HepG2 (cell line): ENCODE results near the gene BBOF1. TPM values are rescaled to one million over a fixed set of nuclear protein-coding genes. Genes with fewer than 3 reads are reported as not detected.

Source experiments
- CBFB ChIP-seq: sonication (generic); formaldehyde crosslinking; IDR thresholded peaks from 2 replicates; pipeline ENCODE4 v1.4.0; 2020; ENCODE audit warnings: missing genetic modification reagents
- ESRRA ChIP-seq: sonication (generic); formaldehyde crosslinking; IDR thresholded peaks from 2 replicates; pipeline ENCODE4 v1.5.1; 2020; ENCODE audit warnings: mild to moderate bottlenecking, low read depth, missing genetic modification reagents
- HDAC2 ChIP-seq: sonication (generic); formaldehyde crosslinking; IDR thresholded peaks from 2 replicates; pipeline ENCODE4 v1.4.0; 2020; ENCODE audit warnings: missing genetic modification reagents
- HNF4G ChIP-seq, 2 experiments: sonication (generic) in 1 of 2; formaldehyde crosslinking in 1 of 2; IDR thresholded peaks; 2 replicates each; pipeline versions ENCODE4 v1.4.0 to v1.6.1; 2011 to 2020; ENCODE audit warnings: borderline replicate concordance in 2 of 2, low read depth in 2 of 2, mild to moderate bottlenecking in 2 of 2, low read length in 1 of 2, missing genetic modification reagents in 1 of 2, moderate library complexity in 1 of 2
- HOXA5 ChIP-seq: sonication (generic); formaldehyde crosslinking; IDR thresholded peaks from 2 replicates; pipeline ENCODE4 v1.4.0; 2020; ENCODE audit warnings: missing genetic modification reagents
- PHF8 ChIP-seq: sonication (generic); formaldehyde crosslinking; IDR thresholded peaks from 2 replicates; pipeline ENCODE4 v1.5.0; 2020; ENCODE audit warnings: missing genetic modification reagents
- RBFOX2 ChIP-seq: fragments of 200-400 bp; formaldehyde crosslinking; IDR thresholded peaks from 2 replicates; pipeline ENCODE4 v1.6.1; 2017; ENCODE audit warnings: low read depth, mild to moderate bottlenecking, low read length
- RFXANK ChIP-seq: IDR thresholded peaks from 2 replicates; pipeline ENCODE4 v1.6.1; 2016
- SALL2 ChIP-seq: sonication (generic); formaldehyde crosslinking; IDR thresholded peaks from 2 replicates; pipeline ENCODE4 v1.8.1; 2023; ENCODE audit warnings: mild to moderate bottlenecking, missing genetic modification reagents, inconsistent platforms
- ZNF878 ChIP-seq: sonication (generic); formaldehyde crosslinking; IDR thresholded peaks from 2 replicates; pipeline ENCODE4 v1.8.1; 2023; ENCODE audit warnings: mild to moderate bottlenecking, missing genetic modification reagents, moderate library complexity
- ZNF879 ChIP-seq: sonication (generic); formaldehyde crosslinking; IDR thresholded peaks from 2 replicates; pipeline ENCODE4 v1.8.1; 2023; ENCODE audit warnings: missing genetic modification reagents
- polyA plus RNA-seq, 8 experiments: library from polyadenylated mRNA; depleted of rRNA in 3 of 8; stranded (reverse) in 7 of 8; unstranded in 1 of 8; fragments of >200 nt; fragmentation: Illumina TruSeq in 4 of 8; extraction: Trizol in 4 of 8; gene quantifications; 2 replicates each; pipeline versions ENCODE4 v1.2.1 to v1.2.3, GENCODE V29; 2011 to 2016; ENCODE audit warnings: low read depth in 4 of 8, missing spikeins in 1 of 8, mixed read lengths in 1 of 8; ENCODE audit not compliant: insufficient read depth in 1 of 8
- total RNA-seq, 5 experiments: library from RNA; depleted of rRNA; stranded (reverse); fragments of >200 nt; fragmentation: Illumina TruSeq; extraction: Trizol; gene quantifications; 2 replicates each; pipeline ENCODE4 v1.2.3, GENCODE V29; 2016; ENCODE audit warnings: low read depth in 1 of 5
- TF ChIP-seq, protein P1 (sequence below): sonication (generic); formaldehyde crosslinking; IDR thresholded peaks from 2 replicates; pipeline ENCODE4 v1.5.0; 2020; ENCODE audit warnings: missing genetic modification reagents
- TF ChIP-seq, protein P2 (sequence below): sonication (generic); formaldehyde crosslinking; IDR thresholded peaks from 2 replicates; pipeline ENCODE4 v1.9.0; 2021; ENCODE audit warnings: missing genetic modification reagents, mild to moderate bottlenecking, borderline replicate concordance
- TF ChIP-seq, protein P3 (sequence below): IDR thresholded peaks from 2 replicates; pipeline ENCODE4 v1.6.1; 2016; ENCODE audit warnings: low read depth, missing genetic modification reagents, missing compliant biosample characterization
- TF ChIP-seq, protein P4 (sequence below): sonication (generic); formaldehyde crosslinking; IDR thresholded peaks from 2 replicates; pipeline ENCODE4 v1.5.1; 2020; ENCODE audit warnings: mild to moderate bottlenecking, missing genetic modification reagents, borderline replicate concordance

Gene BBOF1
- total and polyA plus RNA-seq, 2 of the 13 experiments (the other 11 are each of a cell fraction or from before 2014, with no cell fraction given): 1.6 to 2.3 TPM

DNA sequence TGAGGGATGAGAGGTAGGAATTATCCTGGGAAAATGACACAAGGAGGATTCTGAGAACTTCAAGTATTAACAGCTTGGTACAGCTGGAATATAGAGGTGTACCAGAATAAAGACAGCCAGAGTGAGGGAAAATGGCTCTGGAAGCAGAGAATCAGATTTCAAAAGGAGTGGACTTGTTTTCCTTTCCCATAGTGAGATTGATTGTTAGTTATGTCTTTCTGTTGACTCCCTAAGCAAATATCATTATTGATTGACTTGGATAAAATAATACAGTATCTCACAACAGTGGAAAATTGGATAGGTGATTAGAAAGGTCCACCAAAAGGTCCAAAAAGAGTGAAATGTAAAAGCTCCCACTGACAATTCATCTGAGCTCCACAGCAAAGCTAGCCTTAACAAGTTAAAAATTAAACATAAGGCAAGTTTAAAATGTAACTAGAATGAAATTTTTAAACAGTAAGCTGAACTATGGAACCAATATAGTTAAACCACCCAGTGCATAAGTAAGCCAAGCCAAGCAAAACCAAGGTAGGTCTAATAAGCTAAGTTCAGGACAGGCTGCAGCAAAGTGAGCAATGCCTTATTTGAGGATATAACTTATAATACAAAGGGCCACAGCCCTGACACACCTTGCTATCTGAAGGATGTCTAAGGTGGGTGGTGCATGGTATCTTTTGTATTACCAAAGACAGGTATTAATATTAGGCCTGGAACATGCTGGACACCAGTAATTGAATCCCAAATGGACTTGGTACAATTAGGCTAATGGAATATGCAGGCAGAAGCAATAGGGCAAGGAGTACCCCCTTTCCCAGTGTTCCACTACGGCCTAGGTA is 21.8 kb upstream of the BBOF1 start (continued):
- TF ChIP-seq ZNF878 (0 out of 2 replicates have a peak, but pooled peaks have one; percentile 21), PHF8 (no peak), ESRRA (CRISPR knock-in tag) (no peak), CBFB (CRISPR knock-in tag) (no peak), HDAC2 (CRISPR knock-in tag) (0 out of 2 replicates have a peak, but pooled peaks have one; percentile 9), HNF4G (IDR thresholded peaks at IDR 0.05; ENCODE audit: borderline replicate concordance, low read depth, low read length) (0 out of 2 replicates have a peak, but pooled peaks have one; percentile 1), HNF4G (CRISPR knock-in tag; IDR thresholded peaks at IDR 0.05; ENCODE audit: borderline replicate concordance, low read depth) (no peak), ZNF879 (CRISPR knock-in tag) (no peak), SALL2 (CRISPR knock-in tag) (no peak), RBFOX2 (peak; percentile 72), RFXANK (CRISPR knock-in tag) (no peak), HOXA5 (CRISPR knock-in tag) (peak; percentile 11; the same call in 1 of the 2 replicates)
- TF ChIP-seq, protein P1, sequence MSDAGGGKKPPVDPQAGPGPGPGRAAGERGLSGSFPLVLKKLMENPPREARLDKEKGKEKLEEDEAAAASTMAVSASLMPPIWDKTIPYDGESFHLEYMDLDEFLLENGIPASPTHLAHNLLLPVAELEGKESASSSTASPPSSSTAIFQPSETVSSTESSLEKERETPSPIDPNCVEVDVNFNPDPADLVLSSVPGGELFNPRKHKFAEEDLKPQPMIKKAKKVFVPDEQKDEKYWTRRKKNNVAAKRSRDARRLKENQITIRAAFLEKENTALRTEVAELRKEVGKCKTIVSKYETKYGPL (CRISPR knock-in tag): no peak
- TF ChIP-seq, protein P2, sequence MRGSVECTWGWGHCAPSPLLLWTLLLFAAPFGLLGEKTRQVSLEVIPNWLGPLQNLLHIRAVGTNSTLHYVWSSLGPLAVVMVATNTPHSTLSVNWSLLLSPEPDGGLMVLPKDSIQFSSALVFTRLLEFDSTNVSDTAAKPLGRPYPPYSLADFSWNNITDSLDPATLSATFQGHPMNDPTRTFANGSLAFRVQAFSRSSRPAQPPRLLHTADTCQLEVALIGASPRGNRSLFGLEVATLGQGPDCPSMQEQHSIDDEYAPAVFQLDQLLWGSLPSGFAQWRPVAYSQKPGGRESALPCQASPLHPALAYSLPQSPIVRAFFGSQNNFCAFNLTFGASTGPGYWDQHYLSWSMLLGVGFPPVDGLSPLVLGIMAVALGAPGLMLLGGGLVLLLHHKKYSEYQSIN (CRISPR knock-in tag): no peak
- TF ChIP-seq, protein P3, sequence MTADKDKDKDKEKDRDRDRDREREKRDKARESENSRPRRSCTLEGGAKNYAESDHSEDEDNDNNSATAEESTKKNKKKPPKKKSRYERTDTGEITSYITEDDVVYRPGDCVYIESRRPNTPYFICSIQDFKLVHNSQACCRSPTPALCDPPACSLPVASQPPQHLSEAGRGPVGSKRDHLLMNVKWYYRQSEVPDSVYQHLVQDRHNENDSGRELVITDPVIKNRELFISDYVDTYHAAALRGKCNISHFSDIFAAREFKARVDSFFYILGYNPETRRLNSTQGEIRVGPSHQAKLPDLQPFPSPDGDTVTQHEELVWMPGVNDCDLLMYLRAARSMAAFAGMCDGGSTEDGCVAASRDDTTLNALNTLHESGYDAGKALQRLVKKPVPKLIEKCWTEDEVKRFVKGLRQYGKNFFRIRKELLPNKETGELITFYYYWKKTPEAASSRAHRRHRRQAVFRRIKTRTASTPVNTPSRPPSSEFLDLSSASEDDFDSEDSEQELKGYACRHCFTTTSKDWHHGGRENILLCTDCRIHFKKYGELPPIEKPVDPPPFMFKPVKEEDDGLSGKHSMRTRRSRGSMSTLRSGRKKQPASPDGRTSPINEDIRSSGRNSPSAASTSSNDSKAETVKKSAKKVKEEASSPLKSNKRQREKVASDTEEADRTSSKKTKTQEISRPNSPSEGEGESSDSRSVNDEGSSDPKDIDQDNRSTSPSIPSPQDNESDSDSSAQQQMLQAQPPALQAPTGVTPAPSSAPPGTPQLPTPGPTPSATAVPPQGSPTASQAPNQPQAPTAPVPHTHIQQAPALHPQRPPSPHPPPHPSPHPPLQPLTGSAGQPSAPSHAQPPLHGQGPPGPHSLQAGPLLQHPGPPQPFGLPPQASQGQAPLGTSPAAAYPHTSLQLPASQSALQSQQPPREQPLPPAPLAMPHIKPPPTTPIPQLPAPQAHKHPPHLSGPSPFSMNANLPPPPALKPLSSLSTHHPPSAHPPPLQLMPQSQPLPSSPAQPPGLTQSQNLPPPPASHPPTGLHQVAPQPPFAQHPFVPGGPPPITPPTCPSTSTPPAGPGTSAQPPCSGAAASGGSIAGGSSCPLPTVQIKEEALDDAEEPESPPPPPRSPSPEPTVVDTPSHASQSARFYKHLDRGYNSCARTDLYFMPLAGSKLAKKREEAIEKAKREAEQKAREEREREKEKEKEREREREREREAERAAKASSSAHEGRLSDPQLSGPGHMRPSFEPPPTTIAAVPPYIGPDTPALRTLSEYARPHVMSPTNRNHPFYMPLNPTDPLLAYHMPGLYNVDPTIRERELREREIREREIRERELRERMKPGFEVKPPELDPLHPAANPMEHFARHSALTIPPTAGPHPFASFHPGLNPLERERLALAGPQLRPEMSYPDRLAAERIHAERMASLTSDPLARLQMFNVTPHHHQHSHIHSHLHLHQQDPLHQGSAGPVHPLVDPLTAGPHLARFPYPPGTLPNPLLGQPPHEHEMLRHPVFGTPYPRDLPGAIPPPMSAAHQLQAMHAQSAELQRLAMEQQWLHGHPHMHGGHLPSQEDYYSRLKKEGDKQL (CRISPR knock-in tag): 0 out of 2 replicates have a peak, but pooled peaks have one; percentile 28
- TF ChIP-seq, protein P4, sequence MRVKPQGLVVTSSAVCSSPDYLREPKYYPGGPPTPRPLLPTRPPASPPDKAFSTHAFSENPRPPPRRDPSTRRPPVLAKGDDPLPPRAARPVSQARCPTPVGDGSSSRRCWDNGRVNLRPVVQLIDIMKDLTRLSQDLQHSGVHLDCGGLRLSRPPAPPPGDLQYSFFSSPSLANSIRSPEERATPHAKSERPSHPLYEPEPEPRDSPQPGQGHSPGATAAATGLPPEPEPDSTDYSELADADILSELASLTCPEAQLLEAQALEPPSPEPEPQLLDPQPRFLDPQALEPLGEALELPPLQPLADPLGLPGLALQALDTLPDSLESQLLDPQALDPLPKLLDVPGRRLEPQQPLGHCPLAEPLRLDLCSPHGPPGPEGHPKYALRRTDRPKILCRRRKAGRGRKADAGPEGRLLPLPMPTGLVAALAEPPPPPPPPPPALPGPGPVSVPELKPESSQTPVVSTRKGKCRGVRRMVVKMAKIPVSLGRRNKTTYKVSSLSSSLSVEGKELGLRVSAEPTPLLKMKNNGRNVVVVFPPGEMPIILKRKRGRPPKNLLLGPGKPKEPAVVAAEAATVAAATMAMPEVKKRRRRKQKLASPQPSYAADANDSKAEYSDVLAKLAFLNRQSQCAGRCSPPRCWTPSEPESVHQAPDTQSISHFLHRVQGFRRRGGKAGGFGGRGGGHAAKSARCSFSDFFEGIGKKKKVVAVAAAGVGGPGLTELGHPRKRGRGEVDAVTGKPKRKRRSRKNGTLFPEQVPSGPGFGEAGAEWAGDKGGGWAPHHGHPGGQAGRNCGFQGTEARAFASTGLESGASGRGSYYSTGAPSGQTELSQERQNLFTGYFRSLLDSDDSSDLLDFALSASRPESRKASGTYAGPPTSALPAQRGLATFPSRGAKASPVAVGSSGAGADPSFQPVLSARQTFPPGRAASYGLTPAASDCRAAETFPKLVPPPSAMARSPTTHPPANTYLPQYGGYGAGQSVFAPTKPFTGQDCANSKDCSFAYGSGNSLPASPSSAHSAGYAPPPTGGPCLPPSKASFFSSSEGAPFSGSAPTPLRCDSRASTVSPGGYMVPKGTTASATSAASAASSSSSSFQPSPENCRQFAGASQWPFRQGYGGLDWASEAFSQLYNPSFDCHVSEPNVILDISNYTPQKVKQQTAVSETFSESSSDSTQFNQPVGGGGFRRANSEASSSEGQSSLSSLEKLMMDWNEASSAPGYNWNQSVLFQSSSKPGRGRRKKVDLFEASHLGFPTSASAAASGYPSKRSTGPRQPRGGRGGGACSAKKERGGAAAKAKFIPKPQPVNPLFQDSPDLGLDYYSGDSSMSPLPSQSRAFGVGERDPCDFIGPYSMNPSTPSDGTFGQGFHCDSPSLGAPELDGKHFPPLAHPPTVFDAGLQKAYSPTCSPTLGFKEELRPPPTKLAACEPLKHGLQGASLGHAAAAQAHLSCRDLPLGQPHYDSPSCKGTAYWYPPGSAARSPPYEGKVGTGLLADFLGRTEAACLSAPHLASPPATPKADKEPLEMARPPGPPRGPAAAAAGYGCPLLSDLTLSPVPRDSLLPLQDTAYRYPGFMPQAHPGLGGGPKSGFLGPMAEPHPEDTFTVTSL (CRISPR knock-in tag): peak; percentile 75; the same call in 1 of the 2 replicates
